HG03432 (cell line): Measurements from ENCODE around the gene RGS1.

Experiments used
- ATAC-seq: cut with Tn5 transposase; IDR thresholded peaks from one replicate; pipeline ENCODE4 v1.9.1; 2021; ENCODE audit warnings: mild to moderate bottlenecking, moderate library complexity; ENCODE audit not compliant: unreplicated experiment

Gene RGS1

DNA sequence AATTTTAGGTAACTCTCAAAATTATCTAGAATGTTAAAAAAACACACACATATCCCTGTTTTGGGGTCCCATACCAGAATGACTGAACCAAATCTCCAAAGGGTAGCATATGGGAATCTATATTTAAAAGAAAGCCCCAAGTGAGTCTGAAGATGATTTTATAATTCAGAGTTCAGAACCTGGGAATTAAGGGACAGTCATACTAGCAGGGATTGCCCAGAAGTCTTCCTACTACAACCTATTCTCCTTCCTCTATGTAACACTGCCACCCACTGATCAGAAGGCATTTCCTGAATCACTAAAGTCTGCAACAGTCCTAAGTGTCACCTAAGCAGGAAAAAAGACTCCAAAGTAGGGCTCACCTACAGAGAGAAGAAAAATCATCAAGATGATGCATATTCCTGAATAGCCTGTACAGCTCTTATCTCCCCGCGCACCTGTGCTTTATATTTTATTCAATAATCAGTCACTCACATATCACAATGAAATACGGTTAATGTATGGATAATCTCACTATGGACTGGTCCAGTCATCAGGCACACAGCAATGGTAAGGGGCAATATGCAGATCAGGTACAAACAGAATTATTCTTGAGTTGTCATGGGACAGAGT, 4.9 kb downstream of the RGS1 start:
- peak; percentile 41 for ATAC-seq

DNA sequence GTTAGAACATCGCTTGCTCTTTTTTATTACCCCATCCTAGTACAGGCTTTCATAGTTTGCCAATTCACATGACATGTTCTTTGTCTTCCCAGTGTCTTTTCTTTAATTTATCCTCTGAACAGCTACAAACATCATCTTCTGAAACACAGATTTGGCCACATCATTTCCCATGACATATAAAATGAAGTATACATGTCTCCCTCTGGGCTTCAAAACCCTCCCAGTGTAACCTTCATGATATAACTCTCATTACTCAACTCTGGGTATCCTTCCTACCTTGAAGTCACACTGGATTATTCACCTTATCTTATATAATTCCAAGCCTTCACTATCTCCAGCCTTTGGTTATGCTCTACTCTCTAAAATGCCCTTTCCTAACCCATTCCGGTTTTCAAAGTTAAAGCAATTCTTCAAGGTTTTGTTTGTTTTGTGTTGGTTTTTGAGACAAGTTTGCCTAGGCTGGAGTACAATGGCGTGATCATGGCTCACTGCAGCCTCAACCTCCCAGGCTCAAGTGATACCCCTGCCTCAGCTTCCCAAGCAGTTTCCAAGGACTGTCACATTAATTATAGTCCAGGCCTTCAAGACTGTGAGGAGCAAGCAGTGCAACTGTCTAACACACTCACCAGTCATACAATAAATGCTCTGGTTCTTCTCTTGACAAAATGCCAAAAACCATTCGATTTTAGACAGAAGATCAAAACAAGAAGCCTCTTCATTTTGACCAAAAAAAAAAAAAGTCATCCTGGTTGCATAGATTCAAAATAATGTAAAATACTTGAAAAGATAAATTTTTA, 5.8 kb downstream of the RGS1 start:
- ATAC-seq = peak; percentile 18

DNA sequence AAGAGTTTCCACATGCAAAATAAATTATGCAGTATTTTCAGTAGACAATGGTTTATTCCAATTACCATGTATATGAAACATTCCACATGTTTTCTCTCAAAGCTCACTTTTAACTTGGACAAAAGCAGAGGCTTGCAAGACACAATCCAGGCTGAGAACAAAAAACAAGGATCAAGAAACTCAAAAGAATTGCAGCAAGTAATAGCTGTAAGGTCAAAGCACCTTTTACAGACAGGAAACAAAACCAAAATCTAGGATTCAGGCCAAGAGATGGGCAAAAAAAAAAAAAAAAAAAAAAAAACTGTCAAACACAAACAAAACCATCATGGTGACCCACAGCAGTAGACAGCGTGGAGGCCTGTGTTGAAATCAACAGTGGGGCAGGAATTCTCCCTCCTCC, 9.3 kb downstream of the RGS1 start:
- no peak for ATAC-seq

DNA sequence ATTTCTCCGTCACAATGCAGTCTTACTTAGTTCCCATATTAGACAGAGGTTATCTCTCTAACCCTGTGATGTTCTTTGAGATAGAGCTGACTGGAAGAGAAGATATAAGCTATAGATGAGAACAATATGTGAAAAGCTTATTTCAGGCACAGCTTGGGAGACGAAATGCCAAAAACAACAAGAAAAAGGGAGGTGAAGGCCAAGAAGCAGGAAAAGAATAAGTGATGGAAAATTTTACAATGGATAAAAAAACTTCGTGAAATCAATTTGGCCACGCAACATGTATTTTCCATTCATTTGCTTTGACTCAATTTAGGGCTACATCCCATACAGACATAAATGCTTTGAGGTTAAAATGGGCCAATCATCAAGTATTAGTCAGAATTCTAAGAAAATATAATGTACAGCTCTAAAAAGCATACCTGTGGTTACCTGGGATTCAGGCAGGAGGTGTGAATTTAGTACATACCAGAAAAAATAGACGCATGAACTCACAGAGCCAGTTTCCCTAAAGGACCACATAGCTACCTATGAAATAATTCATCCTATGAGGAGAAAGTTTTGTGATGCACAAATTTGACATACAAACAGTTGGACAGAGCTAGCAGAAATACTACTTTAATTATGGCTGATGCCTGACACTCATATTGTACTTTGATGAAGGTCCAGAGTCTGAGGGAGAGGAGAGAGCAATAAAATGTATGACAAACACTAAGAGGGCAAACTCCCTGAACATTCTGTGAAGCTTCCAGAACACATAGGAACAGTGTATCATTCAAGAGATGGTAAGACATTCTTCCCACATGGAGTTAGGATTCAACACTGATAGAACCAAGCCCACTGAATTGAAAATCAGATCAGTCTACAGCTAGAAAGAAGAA, 12.1 kb downstream of the RGS1 start:
- ATAC-seq = no peak

DNA sequence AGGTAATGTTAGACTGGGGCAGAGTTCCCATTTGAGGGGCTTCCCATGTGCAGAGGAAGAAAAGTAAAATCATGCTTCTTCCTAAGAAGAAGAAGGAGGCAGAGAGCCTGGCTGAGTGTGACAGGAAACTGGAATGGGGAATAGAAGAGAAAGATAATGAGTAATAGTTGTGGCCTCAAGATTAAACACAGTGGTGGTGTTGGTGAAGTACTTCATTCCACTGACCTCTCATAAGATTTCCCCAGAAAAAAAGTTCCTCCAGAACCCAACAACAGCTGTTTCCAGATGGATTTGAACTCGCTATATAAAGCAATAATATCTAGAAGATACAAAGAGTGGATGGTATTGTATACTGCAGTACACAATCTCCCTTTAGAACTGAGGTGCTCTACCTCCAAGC, 13.0 kb downstream of the RGS1 start:
- ATAC-seq = no peak

DNA sequence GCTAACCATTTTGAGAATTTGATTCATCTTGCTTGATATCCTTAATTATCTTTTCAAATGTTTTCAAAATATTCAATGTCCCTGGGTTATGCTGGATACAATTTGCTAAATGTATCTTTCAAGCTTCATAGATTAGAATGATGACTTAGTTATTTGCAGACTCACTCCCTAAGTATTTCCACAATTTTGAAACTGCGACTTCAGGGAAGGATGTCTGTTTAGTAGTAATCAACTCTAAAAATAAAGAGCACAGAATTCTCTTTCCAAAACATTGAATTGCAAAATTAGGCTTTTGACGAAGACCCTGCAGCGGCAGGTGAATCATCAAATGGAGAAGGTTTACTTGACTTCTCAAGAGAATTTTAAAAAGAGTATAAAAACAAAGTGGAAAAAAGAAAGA, 14.2 kb downstream of the RGS1 start:
- no peak for ATAC-seq

DNA sequence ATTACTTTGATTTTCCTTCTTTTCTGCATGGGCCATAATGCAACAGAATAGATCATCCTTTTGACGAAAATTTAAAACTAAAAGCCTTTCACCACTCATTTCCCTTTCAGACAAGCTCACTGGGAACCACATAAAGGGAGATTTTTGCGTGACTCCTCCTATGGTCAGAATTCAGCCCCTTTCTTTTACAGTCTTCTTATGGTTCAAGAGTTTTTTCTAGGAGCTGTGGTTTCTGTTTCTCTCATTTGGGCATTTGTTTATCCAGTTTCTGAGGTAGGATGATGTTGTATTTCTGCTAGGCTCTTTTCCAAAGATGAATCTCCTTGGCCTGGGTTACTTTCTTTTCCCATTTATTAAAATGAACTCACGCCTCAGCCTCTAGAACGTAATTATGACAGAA, 16.9 kb downstream of the RGS1 start:
- ATAC-seq = peak; percentile 53

DNA sequence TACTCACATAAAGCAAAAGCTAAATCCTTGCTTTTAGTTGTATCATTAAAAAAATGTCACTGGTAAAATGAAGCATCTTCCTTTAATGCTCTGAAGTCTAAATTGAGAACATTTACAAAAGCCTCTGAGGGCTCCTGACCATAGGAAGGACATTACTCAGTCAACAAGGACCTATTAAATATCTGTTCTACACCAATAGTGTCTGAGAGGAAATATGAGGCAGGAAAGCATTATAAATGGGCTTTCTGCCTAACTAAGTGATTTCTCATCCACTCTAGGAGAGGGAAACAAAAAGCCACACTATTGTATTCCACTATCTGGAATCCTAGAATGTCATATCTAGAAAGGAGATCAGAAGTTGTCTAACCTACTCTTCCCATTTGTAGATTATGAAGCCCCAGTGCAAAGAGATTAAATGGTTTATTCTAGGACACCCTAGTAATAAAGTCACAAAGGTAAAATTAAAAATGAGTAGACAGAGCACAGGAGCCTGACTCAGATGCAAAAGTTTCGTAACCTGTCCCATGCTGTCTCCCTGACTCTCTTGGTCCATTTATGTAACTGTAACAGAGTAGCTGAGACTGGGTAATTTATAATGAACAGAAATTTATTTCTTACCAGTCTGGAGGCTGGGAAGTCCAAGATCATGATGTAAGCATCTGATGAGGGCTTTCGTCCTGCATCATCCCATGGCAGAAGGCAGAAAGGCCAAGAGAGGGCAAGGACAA, 17.6 kb downstream of the RGS1 start:
- no peak for ATAC-seq

DNA sequence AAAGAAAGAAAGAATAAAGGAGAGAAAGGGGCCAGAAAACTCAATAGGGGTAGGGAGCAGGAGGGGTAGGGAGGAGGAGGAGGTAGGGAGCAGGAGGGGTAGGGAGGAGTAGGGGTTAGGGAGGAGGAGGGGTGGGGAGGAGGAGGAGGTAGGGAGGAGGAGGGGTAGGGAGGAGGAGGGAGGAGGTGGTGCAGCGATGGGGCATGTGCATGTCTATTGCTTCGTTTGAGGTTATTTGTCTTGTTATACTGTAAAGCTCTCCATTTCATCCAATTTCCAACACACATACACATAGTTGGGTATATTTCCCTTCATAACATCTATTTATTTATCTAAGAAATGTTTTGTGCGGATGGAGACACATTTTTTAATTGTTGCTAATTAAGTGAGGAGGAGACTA, 19.7 kb downstream of the RGS1 start:
- no peak for ATAC-seq

DNA sequence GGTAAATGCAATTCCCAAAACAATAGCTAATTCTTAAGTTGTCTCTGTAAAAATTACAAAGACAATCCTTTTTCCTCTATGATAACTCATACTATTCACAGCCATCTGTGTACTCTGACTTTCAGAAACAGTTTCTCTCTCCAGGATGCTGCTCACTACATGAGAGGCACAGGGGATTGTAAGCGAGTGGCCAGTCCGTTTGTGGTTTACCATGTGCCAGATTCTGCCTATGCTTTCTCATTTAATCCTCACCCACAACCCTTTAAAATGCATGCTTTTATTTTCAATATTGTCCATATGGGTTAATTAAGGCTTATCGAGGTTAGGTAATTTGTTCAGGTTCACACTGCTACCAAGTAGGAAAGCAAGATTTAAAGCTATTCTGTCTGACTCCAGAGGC, 23.0 kb downstream of the RGS1 start:
- ATAC-seq = no peak

DNA sequence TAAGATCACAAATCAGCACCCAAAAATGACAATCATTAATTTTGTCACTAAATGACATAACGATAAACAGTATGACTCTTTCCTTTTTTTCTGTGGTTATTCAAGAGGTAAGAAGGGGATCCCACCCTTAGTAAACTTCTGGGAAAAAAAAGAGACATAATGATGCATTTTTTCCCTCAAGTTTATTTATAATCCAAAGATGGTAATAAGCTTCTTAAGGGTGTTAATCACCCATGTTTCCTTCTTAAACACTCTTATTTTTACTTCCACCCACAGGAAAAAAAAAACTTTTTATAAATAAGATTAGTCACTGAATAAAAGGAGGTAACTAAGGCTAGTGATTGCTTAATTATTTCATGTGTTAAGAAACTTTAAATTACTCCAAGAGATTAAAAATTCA, 24.7 kb downstream of the RGS1 start:
- ATAC-seq = no peak

DNA sequence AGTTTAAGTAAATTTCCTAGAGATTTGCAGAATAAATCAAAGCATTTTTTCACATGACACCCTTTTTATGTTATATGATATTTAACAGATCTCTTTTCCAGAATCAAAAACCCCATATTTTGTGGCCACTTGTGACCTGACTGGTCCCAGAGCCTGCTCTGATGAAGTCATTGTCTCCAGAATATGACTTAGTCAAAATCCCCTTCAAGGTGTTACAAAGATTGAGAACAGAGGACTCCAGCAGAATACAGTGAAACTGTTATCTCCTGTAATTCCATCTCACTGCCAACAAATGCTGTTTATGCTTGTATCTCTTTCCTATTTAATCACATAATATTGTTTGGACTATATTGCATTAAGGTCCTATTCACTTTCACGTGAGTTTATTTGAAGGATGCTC, 25.6 kb downstream of the RGS1 start:
- ATAC-seq = peak; percentile 63

DNA sequence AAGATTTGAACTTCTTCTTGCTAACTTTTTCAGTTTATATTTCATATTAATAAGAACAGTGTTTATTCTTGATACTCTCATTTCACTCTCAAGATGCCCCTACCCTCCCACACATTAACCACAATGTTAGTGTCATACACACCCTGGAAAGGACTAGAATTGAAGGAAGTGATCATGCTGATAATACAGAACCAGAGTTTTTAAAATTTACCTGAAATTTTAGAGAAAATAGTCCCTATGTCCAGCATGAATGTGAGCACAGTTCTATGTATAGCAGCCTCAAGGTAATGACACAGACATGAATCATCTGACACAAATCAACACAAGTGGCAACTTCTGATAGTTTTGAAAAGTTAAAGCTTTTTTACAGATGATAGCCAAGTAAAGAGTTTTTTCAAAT, 26.0 kb downstream of the RGS1 start:
- peak; percentile 37 for ATAC-seq

DNA sequence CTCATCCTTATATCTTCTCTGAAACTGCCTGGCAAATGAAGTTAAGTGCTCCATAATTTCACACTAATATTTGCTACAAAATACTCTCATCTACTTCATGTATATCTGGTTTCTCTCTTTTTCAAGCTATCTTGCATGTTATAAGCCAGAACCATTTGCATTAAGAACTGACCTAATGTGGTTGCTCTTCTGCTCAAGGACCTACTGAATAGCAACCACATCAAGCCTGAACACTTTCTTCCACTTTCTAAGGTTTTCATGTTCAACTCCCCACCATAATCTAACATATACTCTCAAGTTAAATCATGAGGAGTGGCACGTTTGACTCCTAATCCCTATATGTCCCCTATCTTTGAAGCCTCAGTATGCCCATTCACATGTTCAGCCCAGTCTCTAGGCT, 27.2 kb downstream of the RGS1 start:
- ATAC-seq = no peak

DNA sequence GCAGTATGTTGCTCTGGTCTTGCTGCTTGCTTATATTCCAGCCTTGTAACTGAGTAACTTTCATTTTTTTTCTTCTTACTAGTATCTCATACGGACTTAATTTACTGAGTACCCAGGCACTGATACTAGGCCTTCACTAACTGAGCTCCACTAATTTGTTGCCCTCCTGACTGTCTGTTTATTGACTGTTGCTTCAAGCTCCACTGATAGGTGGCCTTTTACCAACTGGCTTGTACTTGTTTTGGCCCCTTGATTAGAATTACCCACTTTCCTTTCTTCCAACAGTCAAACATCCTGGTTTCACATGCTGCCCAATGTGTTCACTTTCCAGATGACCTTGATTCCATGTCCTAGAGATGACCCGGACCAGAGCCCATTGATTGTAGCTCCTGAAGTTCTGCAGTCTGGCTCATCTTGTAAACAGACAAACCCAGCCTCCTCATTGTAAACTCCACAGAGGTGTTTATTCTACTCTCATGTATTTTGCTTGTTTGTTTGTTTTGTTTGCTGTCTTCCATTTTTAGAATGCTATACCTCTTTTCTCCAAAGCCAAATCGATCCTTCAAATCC, 27.7 kb downstream of the RGS1 start:
- no peak for ATAC-seq

DNA sequence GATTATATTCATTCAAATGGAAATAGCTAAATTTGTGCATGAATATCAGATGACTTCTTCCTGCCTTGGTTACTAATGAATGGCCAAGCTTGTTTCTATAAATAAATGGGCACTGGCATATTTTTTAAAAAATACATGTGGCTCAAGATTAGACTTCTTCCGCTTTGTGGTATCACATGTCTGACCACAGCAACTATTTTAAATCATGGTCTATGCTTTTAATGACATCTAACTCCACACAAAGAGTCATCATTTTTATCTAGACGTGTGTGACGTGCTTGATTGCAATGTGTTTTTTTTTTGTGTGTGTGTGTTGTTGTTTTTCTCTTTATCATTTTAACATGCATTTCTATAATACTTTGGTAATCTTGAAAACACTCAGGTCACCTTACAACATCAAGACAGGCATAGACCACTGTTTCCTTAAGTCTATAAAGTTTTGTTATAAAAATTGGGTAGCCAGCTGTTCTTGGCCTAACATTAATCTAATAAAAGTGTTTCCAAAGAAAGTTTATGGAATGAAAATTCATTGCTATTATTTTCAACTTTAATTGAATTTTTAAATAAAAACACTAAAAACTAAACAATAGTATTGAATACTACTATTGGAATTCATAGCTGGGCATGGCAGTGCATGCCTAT, 29.5 kb downstream of the RGS1 start:
- peak; percentile 38 for ATAC-seq

DNA sequence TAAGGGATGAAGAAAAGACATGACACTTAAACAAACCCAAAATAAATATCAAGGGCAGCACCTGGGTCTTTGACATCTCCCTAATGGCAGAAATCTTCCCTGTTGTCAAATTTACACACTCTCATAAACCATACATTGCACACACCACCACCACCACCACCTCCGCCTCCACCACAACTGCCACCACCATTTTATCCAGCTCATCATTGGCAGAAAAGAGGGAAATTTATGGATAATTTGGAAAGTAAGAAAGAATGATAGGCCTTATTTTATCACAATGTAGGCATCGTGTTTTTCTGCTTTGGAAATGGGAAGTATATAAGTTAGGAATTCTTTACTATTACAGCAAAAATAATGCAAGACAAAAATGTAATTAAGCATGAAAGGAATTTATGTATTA, 33.1 kb downstream of the RGS1 start:
- no peak for ATAC-seq

DNA sequence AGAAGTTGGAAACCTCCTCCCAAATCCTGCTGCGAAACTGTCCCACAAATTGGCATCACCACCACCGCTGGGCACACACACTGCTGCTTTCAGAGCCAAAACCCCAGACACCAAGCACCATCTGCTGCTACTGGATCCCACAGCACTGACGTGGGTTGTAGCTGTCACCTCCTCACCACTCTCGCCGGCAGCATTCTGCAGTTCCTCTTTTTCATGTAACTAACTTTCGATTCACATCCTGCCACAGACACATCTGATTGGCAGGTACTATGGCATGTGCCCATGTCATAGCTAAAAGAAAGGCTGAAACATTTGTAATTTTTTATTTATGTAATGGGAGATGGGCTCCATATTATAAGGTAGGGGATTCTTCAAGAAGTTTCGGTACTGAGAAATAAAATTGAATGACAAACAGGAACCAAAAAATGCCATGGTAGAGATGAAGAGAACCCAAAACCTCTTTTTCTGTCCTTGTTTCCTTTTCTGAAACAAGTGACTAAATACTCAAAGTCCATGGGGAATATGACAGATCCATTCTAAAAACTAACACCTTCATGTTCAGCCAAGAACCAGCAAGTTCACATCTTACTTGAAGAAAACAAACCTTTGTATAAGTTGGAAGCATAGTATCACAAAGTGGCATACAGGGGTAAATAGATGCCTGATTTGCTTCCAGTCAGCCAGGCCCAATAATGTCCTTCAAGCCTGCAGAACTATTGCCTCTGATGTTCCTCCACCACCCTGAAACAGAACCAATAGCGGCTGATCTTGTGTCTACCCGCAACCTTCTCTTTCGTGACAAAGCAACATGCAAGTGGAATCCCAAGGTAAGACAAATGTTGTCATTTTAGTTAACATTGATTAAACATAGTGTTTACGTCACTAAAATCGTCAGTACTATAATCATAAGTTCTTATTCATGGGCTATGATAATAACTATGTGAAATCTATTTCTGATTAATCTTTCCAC, 33.8 kb downstream of the RGS1 start:
- ATAC-seq = peak; percentile 96
